Measurements from ENCODE around the gene C17orf75.

GRCh38 chr17:32341141-32341856 lies 674 bp downstream of the C17orf75 start:
- no peak for TF ChIP-seq EZH2 (IDR thresholded peaks at IDR 0.05; ENCODE audit: insufficient read depth, poor library complexity, severe bottlenecking)
- TF ChIP-seq EZH2phosphoT487 (IDR thresholded peaks at IDR 0.05; ENCODE audit: insufficient read depth, low read depth) = no peak
